Nucleus accumbens (tissue), 56 donors: ENCODE measurements around the gene BET1L.
A peak's percentile ranks its signal among the peaks of the same experiment; 100 is the strongest.

Source experiments
- DNase-seq, 56 donors: peaks; one replicate each; lab custom pipeline; 2025; lab: John Stamatoyannopoulos, UW

BET1L gene

GRCh38 chr11:211741-212140 is 4.5 kb upstream of the BET1L start:
- no peak for DNase-seq

GRCh38 chr11:211295-211694 is 4.1 kb upstream of the BET1L start:
- DNase-seq, result no peak

GRCh38 chr11:210803-211180 is 3.6 kb upstream of the BET1L start:
- DNase-seq, result no peak

GRCh38 chr11:210122-210802 is 3.1 kb upstream of the BET1L start:
- DNase-seq, result no peak

- DNase-seq, result no peak
These were observed 2.3 kb upstream of the BET1L start for GRCh38 chr11:209275-210121.

GRCh38 chr11:208917-209260 is 1.7 kb upstream of the BET1L start:
- peak in 8 of 56 donors; percentile 52 to 78 (median 62) for DNase-seq

- DNase-seq, result peak in 52 of 56 donors; percentile 8 to 82 (median 62)
These were observed 1.1 kb upstream of the BET1L start for GRCh38 chr11:208181-208916.

GRCh38 chr11:207863-208180 is 623 bp upstream of the BET1L start:
- DNase-seq, result peak in 5 of 56 donors; percentile 37 to 70 (median 49)

- DNase-seq, result peak in 3 of 56 donors; percentile 38 to 60 (median 57)
These were observed 532 bp downstream of the BET1L start for GRCh38 chr11:206526-207207.

GRCh38 chr11:206002-206384 is 1.2 kb downstream of the BET1L start:
- no peak for DNase-seq

- DNase-seq, result no peak
These were observed 1.8 kb downstream of the BET1L start for GRCh38 chr11:205221-206001.

- DNase-seq, result no peak
These were observed 2.6 kb downstream of the BET1L start for GRCh38 chr11:204587-205109.

GRCh38 chr11:203945-204586 is 3.1 kb downstream of the BET1L start:
- DNase-seq, result no peak

- DNase-seq, result no peak
These were observed 3.9 kb downstream of the BET1L start for GRCh38 chr11:203056-203944.

GRCh38 chr11:202490-202889 is 4.7 kb downstream of the BET1L start:
- DNase-seq, result no peak

GRCh38 chr11:201966-202365 is 5.2 kb downstream of the BET1L start:
- DNase-seq, result no peak

GRCh38 chr11:200224-201003 is 6.8 kb downstream of the BET1L start:
- no peak for DNase-seq

GRCh38 chr11:199782-200181 is 7.4 kb downstream of the BET1L start:
- no peak for DNase-seq
